GM18517 (cell line): ENCODE data around the gene HEBP1.

Source experiments
- ATAC-seq: cut with Tn5 transposase; IDR thresholded peaks from one replicate; pipeline ENCODE4 v1.9.1; 2021; ENCODE audit warnings: mild to moderate bottlenecking, moderate library complexity; ENCODE audit not compliant: unreplicated experiment

Gene HEBP1

DNA sequence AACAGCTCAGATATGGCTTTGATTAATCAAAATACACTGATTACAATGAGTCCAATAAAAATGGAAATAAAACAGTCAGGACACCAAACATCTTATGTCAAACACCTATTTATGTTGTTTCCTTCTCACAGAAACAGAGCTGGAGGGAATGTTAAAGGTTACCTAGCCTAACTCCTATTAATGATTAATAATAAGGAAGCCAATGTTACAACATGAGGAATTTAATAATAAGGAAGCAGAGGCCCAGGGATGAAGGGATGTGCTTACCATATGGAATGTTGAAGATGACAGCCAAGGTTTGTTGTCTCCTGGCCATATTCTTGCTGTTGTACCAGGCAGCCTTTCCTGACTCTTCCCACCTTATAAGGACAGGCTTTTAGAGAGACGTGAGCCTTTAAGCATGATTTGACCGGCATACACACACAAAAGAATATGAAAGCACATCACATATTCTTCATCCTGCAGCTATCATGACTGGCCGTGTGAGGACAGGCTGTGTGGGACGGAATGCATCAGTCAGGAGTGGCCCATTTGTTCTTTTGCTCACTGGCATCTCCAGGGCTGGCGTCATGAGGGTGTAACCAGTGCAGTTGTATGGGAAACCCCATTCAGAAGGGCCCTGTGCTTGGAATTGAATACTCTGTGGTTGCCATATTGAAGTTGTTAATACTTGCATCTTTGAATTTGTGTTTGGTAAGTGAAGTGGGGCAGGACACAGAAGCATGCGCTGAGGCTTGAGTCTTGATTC, 45.0 kb downstream of the HEBP1 start:
- no peak for ATAC-seq

DNA sequence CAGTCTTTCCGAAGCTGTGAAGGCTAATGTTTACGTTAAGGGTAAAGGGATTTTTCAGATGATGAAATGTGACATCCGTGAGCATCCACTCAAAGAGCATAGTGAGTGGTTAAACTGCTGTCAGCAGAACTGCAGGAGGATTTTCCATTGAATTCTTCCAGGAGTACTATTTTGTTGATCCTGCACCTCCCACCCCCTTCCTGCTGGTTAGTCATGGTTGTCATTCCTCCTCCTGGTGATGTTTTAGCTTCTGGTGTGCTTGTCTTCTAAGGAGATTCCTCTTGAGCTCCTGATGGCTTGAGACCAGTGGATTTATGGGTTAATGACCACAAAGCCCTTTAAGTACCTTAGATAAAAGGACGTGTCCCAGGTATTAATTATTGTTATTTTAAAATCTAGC, 45.7 kb downstream of the HEBP1 start:
- no peak for ATAC-seq

DNA sequence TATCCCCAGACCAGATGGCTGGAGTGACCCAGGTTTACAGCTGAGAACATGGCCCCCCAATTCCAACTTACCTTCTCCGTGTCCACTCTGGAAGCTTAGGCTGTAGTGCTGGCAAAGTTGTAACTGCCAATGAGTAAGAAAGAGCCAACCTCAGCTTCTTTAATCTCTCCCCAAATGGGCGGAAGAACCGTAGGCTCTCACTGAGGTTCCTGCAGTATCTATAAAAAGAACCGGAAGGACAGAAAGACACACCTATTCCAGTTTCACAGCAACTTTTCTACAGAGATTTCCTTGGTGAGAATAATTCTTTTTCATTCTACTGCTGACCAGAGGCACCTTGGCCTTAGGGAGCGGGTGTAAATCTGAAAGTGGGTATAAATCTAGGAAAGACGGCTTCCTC, 48.0 kb downstream of the HEBP1 start, which contains the start of gene GPRC5D:
TSS of gene GPRC5D (minus strand) at position 135 of the 400 bp plus-strand sequence. CDS start 1,786 bp downstream, outside the sequence.
- ATAC-seq: no peak

DNA sequence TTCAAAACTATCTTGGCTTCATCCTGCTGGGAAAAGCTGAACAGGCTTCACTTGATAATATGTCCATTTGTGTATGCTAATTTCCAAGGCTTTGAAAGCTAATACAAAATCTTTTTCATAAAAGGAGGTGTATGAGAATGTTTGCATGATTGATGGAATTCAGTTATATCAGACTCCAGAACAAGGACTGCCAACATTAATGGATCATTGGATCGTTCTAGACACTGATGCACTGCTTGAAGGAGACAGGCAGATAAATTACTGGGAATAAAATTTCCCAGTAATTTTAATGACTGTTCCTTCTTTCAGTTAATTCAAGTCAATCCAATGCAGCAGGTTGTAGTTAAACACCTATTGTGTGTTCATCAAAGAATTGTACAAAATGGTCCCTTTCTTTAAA, 48.6 kb downstream of the HEBP1 start:
- no peak for ATAC-seq

DNA sequence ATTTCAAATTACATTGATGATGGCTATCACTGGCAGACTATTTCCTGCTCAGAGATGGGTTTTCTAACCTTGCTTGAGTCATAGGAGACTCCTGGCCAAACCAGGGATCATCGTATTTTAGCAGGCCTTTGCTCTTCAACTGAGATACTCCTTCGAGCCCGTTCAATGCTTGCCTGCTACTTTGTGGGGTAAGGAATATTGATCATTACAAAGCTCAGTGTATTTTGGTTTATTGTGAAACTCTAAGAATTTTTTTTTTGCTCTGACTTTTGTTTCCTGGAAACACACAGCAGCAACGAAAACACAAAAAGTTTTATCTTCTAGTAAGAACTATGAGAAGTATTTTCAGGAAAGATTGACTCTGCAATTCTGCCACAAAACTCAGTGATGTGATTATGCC, 52.2 kb downstream of the HEBP1 start:
- ATAC-seq: no peak

DNA sequence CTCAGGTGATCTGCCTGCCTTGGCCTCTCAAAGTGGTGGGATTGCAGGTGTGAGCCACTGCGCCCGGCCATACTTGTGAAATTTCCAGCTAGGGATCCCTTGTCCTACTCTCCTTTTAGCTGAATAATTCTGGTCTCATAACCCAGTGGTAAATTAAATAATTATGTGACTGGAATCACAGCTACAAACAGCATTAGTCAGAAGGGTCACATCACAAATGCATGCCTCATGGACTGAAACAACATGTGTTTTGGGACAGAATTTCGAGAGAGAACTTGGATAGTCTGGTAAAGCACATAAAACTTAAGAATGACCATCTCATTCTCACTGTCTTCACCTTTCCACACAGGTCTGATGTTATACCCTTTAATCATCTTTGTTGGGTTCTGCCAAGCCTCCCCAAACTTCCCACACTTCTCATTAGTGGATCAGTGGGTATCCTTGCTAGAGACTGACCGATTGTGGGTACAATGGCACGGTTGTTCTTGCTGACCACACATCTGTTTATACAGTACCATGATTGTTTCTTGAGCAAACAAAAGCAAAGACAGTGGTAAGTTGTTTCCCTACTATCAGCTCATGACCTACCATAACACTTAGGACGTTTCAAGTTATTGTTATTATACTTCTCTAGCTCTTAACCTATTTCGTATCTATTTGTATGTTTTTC, 53.2 kb downstream of the HEBP1 start:
- ATAC-seq: no peak

DNA sequence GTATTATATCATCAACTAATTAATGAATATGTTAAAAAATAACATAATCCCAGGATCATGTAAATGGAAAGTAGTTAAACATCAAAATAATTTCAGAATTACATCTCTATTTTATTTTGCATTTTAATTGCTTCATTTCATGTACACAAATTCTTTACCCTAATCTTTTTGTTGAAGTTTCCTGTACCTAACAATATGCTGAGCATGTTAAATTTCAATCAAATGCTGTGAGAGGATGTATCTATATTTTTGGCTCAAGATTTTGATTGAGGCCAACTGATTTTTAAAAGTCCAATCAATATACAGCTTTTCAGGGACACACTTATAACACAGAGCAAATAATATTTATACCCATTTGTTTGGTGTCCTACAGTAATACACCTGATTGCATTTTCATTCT, 54.5 kb downstream of the HEBP1 start:
- ATAC-seq: no peak

DNA sequence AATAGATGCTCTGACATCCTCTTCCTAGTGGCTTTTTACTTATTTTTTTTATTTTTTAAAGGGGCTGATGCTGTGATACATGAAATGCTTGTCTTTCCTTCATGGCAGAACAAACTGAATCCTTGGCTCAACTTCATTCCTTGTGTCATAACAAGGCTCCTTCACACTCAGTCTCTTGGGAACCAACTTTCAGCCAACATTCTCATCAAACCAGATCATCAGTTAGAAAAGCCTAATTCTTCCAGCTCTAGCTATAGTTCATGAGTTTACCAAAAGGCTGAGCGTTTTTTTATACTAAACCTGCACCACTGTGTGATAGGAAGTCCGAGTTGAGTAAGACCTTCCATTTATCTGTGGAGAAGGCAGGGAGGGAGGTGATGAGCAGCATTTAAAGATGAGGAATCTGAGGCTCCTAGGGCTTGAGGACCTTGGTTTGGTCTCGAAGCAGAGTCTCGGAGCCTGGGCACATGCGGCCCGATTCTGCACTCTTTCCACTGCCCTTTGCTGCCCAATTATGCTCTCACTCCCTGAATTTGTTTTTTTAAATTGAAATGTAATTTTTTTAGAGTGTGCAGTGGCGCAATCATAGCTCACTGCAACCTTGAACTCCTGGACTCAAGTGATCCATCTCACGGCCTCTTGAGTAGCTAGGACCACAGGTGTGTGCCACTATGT, 56.3 kb downstream of the HEBP1 start:
- no peak for ATAC-seq

DNA sequence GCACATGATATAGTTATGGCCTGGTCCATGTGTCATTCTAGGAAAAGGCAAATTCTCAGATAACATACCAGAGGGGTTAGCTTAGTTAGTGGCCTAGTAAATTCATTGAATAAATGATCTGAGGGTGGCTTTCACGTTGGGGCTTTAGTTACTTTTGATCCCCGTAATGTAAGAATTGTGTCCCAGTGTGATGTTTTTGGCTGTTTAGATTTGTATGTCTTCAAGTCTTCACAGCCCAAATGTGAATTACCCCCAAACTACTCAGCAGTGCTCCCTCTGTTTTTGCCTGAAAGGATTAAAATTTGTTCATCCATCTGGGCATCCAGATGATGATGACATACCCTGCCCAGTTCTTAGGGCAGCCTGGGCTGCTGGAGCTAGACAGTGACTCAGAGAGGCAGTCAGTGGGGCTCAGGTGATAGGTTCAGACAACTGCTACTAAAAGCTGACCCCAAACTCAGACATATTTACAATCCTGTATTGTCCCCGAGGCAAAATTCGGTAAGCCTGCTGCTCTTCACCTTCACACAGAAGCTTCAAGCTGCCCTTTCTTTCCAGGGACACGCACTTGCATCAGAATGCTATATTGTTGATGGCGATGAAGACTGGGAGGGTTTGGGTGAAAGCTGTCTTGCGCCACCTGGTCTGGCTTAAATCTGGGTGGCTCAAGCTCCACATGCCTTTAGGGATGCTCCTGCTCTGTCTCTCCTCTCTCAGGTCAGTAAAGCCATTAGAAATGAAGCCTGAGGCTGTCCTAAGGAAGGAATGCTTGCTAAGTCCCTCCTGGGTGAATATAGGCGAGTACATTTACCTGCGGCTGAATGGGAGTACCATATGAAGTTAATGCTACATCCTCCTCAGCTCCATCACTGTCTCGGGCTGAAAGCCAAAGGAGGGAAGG, 58.4 kb downstream of the HEBP1 start:
- ATAC-seq: no peak

DNA sequence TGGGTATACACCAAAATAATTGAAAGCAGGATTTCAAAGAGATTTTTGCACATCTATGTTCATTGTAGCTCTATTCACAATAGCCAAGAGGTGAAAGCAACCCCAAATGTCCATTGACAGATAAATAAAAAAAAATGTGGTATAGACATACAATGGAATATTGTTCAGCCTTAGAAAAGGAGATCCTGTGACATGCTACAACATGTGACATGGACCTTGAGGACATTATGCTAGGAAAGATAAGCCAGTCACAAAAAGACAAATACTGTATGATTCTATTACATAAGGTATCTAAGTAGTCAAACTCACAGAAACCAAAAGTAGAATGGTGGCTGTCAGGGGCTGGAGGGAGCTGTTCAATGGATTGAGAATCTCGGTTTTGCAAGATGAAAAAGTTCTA, 60.2 kb downstream of the HEBP1 start:
- ATAC-seq: no peak

DNA sequence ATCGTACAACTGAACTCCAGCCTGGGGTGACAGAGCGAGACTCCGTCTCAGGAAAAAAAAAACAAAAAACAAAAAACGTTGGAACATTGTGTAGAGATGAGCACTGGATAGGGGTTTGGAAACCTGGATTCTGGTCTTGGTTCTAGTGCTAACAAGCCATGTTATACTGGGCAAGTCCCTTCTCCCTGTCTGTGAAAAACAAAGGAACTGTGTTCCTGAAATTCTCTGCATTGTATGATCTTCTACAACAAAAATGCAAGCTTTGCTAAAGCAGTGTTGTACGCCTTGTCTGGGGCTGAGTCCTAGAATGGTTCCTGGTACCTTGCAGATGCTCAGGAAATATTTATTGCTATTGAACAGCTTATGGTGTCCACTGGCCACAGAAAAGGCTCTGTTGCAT, 61.5 kb downstream of the HEBP1 start:
- no peak for ATAC-seq

DNA sequence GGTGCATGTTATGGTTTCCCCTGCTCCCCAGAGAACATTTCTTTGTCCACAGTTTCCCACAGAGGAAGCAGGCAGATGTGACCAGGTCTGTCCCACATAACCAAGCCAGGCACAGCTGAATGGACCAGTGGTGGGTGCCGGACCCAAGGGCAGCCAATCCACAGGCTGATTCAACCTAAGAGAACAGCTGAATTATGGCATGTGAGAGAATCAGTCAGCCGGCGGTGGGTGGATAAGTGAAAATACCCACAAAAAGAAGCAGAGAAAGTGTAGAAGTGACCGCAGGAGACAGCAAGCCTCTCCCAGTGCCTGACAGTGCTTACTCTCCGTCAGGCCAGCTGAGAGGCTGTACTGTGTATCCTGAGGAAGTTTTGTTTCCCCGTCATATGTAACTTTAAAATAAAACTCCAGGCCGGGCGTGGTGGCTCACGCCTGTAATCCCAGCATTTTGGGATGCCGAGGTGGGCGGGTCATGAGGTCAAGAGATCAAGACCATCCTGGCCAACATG, 63.0 kb downstream of the HEBP1 start:
- ATAC-seq: no peak

DNA sequence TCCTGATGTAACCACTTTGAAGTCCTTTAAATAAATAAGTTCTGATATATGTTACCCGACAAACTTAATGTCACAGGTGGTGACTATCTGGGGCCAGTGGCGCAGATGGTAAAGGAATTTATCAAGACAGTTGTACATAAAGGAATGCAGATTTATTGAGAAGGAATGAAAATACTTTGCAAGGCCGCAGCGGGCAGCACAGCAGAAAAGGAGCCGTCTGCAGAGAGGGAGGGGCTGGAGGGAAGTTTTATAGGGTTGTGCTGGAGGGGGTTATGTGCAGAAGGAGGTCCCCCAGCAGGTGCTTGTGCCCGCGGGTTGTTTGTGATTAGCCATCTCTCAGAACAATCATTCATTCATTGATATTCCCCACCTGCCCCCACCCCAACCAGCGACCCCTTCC, 65.5 kb downstream of the HEBP1 start:
- ATAC-seq: no peak

DNA sequence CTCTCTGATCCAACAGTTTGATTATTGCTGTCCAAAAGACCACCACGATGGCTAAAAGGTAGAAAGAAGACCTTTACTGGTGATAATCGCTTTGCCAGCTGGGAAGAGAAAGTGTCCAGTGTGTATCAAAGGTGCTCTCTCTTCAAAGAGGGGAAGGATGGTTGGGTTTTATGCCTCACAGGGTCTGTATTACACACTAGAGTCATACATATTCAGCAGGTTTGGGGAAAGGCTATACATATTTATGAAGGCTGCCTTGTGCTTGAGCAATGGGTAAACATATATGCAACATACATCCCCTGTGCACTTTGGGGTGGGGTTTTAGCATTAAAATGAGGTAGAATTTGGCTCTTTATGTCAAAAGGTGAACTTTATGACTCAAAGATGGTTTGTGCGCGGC, 66.3 kb downstream of the HEBP1 start:
- no peak for ATAC-seq

DNA sequence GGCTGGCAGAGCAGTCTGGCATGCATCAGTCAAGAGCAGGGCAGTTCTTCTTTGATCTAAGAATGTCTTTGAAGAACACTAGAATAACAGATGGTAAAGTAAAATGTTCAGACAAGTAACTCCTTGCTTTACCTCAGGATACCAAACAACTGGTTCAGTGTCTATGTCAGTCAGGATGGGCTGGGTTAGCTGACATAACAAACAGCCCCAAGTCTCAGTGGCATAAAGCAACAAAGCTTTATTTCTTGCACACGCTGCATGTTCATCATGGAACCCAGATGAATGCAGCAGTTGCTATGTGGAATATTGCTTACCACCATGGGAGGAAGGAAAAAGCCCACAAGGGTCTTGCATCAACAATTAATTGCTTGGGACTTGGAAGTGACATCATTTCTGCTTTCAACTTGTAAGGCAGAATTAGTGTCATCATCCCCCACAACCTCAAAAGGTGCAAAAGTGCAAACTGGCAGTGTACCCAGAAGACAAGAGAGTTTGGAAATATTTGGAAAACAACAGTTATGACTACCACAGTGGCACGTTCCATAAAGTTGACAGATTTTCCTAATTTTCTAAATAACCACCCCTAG, 69.3 kb downstream of the HEBP1 start:
- ATAC-seq: no peak

DNA sequence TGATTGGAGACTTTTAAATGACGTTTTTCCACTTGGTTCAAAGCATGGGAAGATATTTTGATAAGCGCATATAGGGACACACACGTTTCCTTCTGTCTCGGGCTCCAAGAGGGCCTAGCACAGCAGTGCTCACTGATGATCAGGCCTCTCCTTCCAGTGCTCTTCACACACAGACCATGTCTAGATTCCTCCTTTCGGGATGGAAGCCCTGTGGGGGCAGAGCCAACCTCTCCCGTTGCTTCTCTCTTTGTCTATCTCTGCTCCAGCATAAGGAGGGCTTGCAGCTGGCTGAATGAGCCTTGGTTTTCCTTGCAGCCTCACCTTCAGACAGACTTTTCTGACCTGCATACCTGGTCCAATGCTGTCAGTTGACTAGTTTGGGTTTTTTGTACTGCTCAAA, 70.4 kb downstream of the HEBP1 start:
- ATAC-seq: no peak

DNA sequence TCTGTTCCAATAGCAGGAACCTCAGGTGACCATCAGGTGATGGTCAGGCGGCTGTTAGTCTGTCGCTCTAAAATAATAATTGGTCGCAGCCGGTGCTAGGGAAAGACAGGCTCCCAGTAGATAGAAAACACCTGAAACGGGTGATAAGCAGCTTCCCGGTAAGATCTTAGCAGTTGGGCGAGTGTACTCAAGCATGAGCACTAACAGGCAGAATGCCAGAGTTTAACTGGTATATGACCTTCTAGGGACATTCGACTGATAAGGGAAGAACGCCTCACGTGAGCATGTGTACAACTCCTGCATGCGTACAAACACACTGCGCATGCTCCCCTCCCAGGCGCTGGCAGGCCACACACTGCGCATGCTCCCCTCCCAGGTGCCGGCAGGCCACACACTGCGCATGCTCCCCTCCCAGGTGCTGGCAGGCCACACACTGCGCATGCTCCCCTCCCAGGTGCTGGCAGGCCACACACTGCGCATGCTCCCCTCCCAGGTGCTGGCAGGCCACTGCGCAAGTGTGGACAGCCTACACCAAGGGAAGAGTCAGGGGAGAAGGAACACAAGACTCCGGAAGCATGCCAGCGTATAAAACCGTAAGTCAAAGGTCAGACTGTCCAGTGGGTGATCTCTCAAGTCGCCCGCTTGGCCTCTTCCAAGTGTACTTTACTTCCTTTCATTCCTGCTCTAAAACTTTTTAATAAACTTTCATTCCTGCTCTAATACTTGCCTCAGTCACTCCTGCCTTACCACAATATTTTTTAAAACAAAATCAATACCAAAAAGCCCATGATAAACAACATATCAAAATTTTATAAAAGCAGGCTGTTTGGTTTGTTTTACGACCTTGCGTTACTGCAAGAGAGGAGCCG, 72.6 kb downstream of the HEBP1 start:
- ATAC-seq: peak; percentile 75

DNA sequence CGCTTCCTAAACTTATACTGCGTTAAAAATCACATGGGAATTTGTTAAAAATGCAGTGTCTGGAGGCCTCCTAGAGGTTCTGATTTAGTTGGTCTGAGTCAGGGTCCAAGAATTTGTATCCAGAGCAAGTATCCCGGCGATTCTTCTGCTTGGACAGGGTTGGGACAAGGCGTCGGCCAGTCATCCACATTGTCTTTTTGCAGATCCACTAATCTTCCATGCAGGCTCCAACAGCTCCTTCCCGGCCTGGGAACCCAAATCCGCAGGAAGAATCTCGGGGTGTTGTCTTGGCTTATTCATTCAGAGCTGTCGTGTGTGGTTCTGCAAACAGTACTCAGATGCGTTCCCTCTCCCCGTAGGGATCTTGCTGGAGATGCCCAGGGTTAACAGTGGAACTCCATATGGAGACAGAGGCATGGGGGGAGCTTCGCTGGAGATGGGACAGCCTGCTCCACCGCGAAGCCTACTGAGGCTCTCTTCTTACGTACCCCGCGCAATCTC, 73.4 kb downstream of the HEBP1 start:
- ATAC-seq: no peak

DNA sequence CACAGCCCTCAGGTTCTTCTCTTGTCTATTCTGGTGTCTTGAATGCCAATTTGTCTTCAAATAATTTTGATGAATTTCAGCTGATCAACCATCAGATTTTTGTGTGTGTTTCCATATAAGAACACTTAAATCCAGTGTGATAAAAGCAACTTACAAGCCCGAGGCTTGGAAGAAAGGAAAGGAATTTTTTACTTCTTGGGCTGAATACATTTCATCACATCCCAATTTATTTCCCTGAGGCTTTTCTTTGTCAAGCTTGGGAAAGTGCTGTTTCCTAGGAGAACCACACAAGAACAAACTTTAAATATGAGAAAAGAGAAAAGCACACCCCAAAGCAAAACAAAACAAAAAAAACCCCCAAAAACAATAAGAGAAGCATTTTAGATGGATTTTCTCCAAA, 74.7 kb downstream of the HEBP1 start:
- no peak for ATAC-seq
